GM12878 (cell line): ENCODE results near the gene MAPK13. TPM values are rescaled to one million over a fixed set of nuclear protein-coding genes. Genes with fewer than 3 reads are reported as not detected.

Experiments
- ATAC-seq: fragments of 200-7000 bp; cut with Tn5 transposase; 3 replicates; pipeline ENCODE4 v1.9.1; 2020; ENCODE audit warnings: mild to moderate bottlenecking, moderate library complexity
- BruUV-seq: library from RNA; stranded (reverse); fragments of 400-500 nt; replicated peaks from 2 replicates; lab custom pipeline; 2021; lab: Mats Ljungman, UMichigan
- CTCF ChIA-PET: fragments of 300-600 bp; sonication (Branson Sonifier 250); formaldehyde crosslinking; extraction: SDS; loops from one replicate; lab custom pipeline; 2021; ENCODE audit warnings: inconsistent platforms; lab: Yijun Ruan, JAX
- POLR2A ChIA-PET: fragments of 350-600 bp; formaldehyde crosslinking; extraction: SDS; loops from one replicate; lab custom pipeline; 2021; ENCODE audit warnings: inconsistent platforms; lab: Charles Lee
- RAD21 ChIA-PET: fragments of 300-600 bp; sonication (Branson Sonifier 250); formaldehyde crosslinking; loops from one replicate; lab custom pipeline; 2023; ENCODE audit warnings: antibody characterized with exemption; ENCODE audit not compliant: unreplicated experiment; lab: Charles Lee
- SMC1A ChIA-PET: fragments of 300-600 bp; sonication (Branson Sonifier 250); formaldehyde crosslinking; loops from one replicate; lab custom pipeline; 2023; ENCODE audit not compliant: unreplicated experiment, uncharacterized antibody; lab: Charles Lee
- DNase-seq: peaks from one replicate; pipeline ENCODE4 v3.0.0-alpha.2; 2011; ENCODE audit warnings: low read depth, low spot score
- FAIRE-seq: peaks from 3 replicates; lab custom pipeline; 2011; peaks lifted over from hg19 to GRCh38; lab: Jason Lieb, UNC
- H2AFZ ChIP-seq: 2 replicates; pipeline ENCODE4 v1.6.0; 2011; ENCODE audit warnings: low read depth, low read length, control low read depth; ENCODE audit not compliant: control insufficient read depth
- H3K27ac ChIP-seq: 2 replicates; pipeline ENCODE4 v1.5.1; 2011; ENCODE audit warnings: control low read depth; ENCODE audit not compliant: control insufficient read depth, insufficient read depth
- H3K27me3 ChIP-seq, 2 experiments: replicated peaks in 1 of 2; 2 replicates each; pipeline versions ENCODE4 v1.6.0 to v1.6.1; 2011; ENCODE audit warnings: low read length in 1 of 2; ENCODE audit not compliant: control insufficient read depth in 2 of 2, insufficient read depth in 2 of 2
- H3K36me3 ChIP-seq, 2 experiments: 2 replicates each; pipeline ENCODE4 v1.5.1; 2011; ENCODE audit warnings: low read length in 1 of 2; ENCODE audit not compliant: control insufficient read depth in 2 of 2, insufficient read depth in 2 of 2
- H3K4me1 ChIP-seq: 2 replicates; pipeline ENCODE4 v1.6.1; 2011; ENCODE audit warnings: mild to moderate bottlenecking, low read length, moderate library complexity, mixed read lengths; ENCODE audit not compliant: control insufficient read depth, insufficient read depth
- H3K4me2 ChIP-seq: 2 replicates; pipeline ENCODE4 v1.6.0; 2011; ENCODE audit warnings: control low read depth; ENCODE audit not compliant: control insufficient read depth, insufficient read depth
- H3K4me3 ChIP-seq: fragments of 200-600 bp; sonication (generic); 2 replicates; pipeline ENCODE4 v1.5.1; 2016
- H3K79me2 ChIP-seq: 2 replicates; pipeline ENCODE4 v1.6.0; 2011; ENCODE audit warnings: low read length; ENCODE audit not compliant: control insufficient read depth, insufficient read depth
- H3K9ac ChIP-seq: 2 replicates; pipeline ENCODE4 v1.8.0; 2011; ENCODE audit warnings: low read length, control low read depth, mixed read lengths; ENCODE audit not compliant: control insufficient read depth, insufficient read depth
- H3K9me3 ChIP-seq: replicated peaks from 3 replicates; pipeline ENCODE4 v1.5.1; 2011; ENCODE audit warnings: mild to moderate bottlenecking, low read length; ENCODE audit not compliant: control insufficient read depth, insufficient read depth
- H4K20me1 ChIP-seq: 2 replicates; pipeline ENCODE4 v1.6.0; 2011; ENCODE audit not compliant: control insufficient read depth, insufficient read depth
- ATF7 ChIP-seq: fragments of 450-650 bp; IDR thresholded peaks from 2 replicates; pipeline ENCODE4 v1.6.1; 2016; ENCODE audit warnings: low read depth, mild to moderate bottlenecking
- BMI1 ChIP-seq: fragments of 450-650 bp; IDR thresholded peaks from 2 replicates; pipeline ENCODE4 v1.6.1; 2016; ENCODE audit warnings: mild to moderate bottlenecking, moderate library complexity, borderline replicate concordance
- CREB1 ChIP-seq: IDR thresholded peaks from 2 replicates; pipeline ENCODE4 v1.6.1; 2012; ENCODE audit warnings: low read depth, mild to moderate bottlenecking, inconsistent platforms
- EP300 ChIP-seq, 2 experiments: fragments of 150-350 bp in 1 of 2; IDR thresholded peaks; 2 replicates each; pipeline ENCODE4 v1.6.1; 2011 to 2012; ENCODE audit warnings: low read depth in 2 of 2, low read length in 2 of 2, borderline replicate concordance in 1 of 2, improper control_type of control experiment in 1 of 2, inconsistent platforms in 1 of 2; ENCODE audit not compliant: control insufficient read depth in 1 of 2
- NFYA ChIP-seq: IDR thresholded peaks from 2 replicates; pipeline ENCODE4 v1.6.1; 2011; ENCODE audit warnings: low read depth, mild to moderate bottlenecking, low read length, improper control_type of control experiment, borderline replicate concordance
- SIX5 ChIP-seq: IDR thresholded peaks from 2 replicates; pipeline ENCODE4 v1.6.1; 2011; ENCODE audit warnings: mild to moderate bottlenecking, low read depth, low read length, moderate library complexity; ENCODE audit not compliant: severe bottlenecking
- STAT1 ChIP-seq: fragments of 450-650 bp; conservative IDR thresholded peaks from 2 replicates; pipeline ENCODE4 v1.6.1; 2014; ENCODE audit warnings: antibody characterized with exemption, mild to moderate bottlenecking
- USF2 ChIP-seq: IDR thresholded peaks from 2 replicates; pipeline ENCODE4 v1.6.1; 2011; ENCODE audit warnings: low read depth, low read length, improper control_type of control experiment, borderline replicate concordance
- ZNF207 ChIP-seq: fragments of 450-650 bp; IDR thresholded peaks from 2 replicates; pipeline ENCODE4 v1.6.1; 2014; ENCODE audit warnings: antibody characterized with exemption, mild to moderate bottlenecking, borderline replicate concordance
- WGBS: methylation state at CpG from one replicate; pipeline ENCODE4 v1.1.6; 2016; ENCODE audit warnings: low lambda C conversion rate; ENCODE audit not compliant: insufficient replicate concordance, insufficient coverage; ENCODE audit errors: missing lambda C conversion rate; 5-methylcytosine and 5-hydroxymethylcytosine counted together
- in situ Hi-C: fragments of 300-500 bp; cut with MboI; formaldehyde crosslinking; loops from 9 replicates; pipeline ENCODE4 v1.14.3; 2018; ENCODE audit warnings: mixed read lengths
- intact Hi-C: fragments of 100-400 bp; cut with micrococcal nuclease; formaldehyde crosslinking; loops from one replicate; pipeline ENCODE4 v1.14.2; 2022; ENCODE audit not compliant: unreplicated experiment
- polyA plus RNA-seq, 11 experiments: library from polyadenylated mRNA; depleted of rRNA in 4 of 11; unstranded in 6 of 11; stranded (reverse) in 5 of 11; fragments of >200 nt; fragmentation: Nextera tagmentation in 4 of 11; fragmentation: Illumina TruSeq in 1 of 11; extraction: Ambion mirVana in 4 of 11; extraction: Trizol in 1 of 11; gene quantifications; 1 replicate in 1 of 11; 2 replicates in 10 of 11; pipeline versions ENCODE4 v1.2.1 to v1.2.3, GENCODE V29; 2011 to 2016; ENCODE audit warnings: inconsistent platforms in 2 of 11, missing spikeins in 2 of 11, low read depth in 1 of 11
- total RNA-seq, 4 experiments: library from RNA; depleted of rRNA in 3 of 4; stranded (reverse); fragments of >200 nt in 3 of 4; fragmentation: Illumina TruSeq in 1 of 4; extraction: Trizol in 1 of 4; gene quantifications; 2 replicates each; pipeline versions ENCODE4 v1.2.1 to v1.2.3, GENCODE V29; 2013 to 2021

Gene MAPK13
- total and polyA plus RNA-seq, 10 of the 15 experiments (the other 5 are each of a cell fraction or from before 2014, with no cell fraction given), result 1.8 to 48.0 (median 37.5) TPM

- Histone ChIP-seq H3K36me3 (no peaks in the 10 kb centered on the region), H3K9me3 (no peaks in the 10 kb centered on the region; the same call in 2 of the 3 replicates), H3K79me2 (no peaks in the 10 kb centered on the region), H4K20me1 (no peaks in the 10 kb centered on the region), H3K27me3 (no peaks in the 10 kb centered on the region), H3K27ac (no peak overlapping the region), H3K9ac (no peak overlapping the region), H3K4me3 (no peak overlapping the region), H3K4me1 (no peaks in the 10 kb centered on the region), H3K4me2 (no peak overlapping the region), H2AFZ (no peak overlapping the region)
- intact Hi-C loops, result no loop called here
- in situ Hi-C loops, result no loop called here
- ChIA-PET CTCF (no interaction called here), RAD21 (no interaction called here), POLR2A (no interaction called here), SMC1A (no interaction called here)
- no TSS peak for BruUV-seq
- TF ChIP-seq EP300 (IDR thresholded peaks at IDR 0.05; ENCODE audit: borderline replicate concordance in 1 of 2, control insufficient read depth in 1 of 2, low read depth in 2 of 2, low read length in 2 of 2), result no peak
- TF ChIP-seq ATF7, result no peak
- TF ChIP-seq USF2, result no peak
- no peak for TF ChIP-seq STAT1
- TF ChIP-seq ZNF207, result no peak
- no peak for TF ChIP-seq BMI1
- TF ChIP-seq NFYA, result no peak
- no peak for TF ChIP-seq CREB1
- no peak for TF ChIP-seq SIX5
- FAIRE-seq, result no peak
- no peak for DNase-seq
- no peak for ATAC-seq
- 83% methylated on average over 3 of the region's 3 CpGs for WGBS
Observed at GRCh38 chr6:36147294-36147693, 17.0 kb downstream of the MAPK13 start.
